OCI-LY7 (cell line): Measurements from ENCODE around the gene RAPGEF6.

Experiments used
- EZH2phosphoT487 ChIP-seq: fragments of 200-600 bp; sonication (generic); IDR thresholded peaks from 2 replicates; pipeline ENCODE4 v1.6.1; 2018; ENCODE audit warnings: low read depth, borderline replicate concordance, mild to moderate bottlenecking, mixed run types, antibody characterized with exemption, low read length, moderate library complexity, mixed read lengths
- TF ChIP-seq, protein P1 (sequence below): fragments of 200-600 bp; sonication (generic); conservative IDR thresholded peaks from 2 replicates; pipeline ENCODE4 v1.5.1; 2014; ENCODE audit warnings: mild to moderate bottlenecking, antibody characterized with exemption, low read length, moderate library complexity, mixed read lengths

DNA sequence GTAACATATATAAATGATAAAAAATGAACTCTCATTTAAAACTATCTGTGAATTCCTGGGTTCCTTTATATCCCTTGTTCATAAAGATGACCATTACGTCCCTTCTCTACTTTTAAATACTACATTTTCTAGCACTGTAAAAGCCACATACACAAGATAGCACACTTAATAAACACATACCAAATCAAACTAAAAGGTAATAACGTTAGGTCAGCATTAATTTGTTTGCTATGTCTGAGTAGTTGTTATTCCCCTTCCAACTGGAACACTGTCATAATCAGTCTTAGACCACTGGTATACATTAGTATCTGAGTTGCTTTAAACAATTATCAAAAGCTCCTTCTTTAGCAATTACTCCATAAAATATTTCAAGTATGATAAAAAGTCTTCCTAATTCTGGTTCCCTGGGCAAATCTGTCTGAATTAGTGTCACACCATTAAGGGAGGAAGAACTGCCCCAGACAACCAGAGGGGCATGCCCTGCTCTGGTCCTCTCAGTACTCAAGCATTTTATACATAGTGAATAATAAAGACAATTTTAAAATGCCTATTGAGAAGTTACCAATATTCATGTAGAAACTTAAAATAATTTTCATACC is 98.1 kb downstream of the RAPGEF6 start:
- TF ChIP-seq, protein P1, sequence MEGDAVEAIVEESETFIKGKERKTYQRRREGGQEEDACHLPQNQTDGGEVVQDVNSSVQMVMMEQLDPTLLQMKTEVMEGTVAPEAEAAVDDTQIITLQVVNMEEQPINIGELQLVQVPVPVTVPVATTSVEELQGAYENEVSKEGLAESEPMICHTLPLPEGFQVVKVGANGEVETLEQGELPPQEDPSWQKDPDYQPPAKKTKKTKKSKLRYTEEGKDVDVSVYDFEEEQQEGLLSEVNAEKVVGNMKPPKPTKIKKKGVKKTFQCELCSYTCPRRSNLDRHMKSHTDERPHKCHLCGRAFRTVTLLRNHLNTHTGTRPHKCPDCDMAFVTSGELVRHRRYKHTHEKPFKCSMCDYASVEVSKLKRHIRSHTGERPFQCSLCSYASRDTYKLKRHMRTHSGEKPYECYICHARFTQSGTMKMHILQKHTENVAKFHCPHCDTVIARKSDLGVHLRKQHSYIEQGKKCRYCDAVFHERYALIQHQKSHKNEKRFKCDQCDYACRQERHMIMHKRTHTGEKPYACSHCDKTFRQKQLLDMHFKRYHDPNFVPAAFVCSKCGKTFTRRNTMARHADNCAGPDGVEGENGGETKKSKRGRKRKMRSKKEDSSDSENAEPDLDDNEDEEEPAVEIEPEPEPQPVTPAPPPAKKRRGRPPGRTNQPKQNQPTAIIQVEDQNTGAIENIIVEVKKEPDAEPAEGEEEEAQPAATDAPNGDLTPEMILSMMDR: no peak
- TF ChIP-seq EZH2phosphoT487: no peak
